Renal cortical epithelial cell (primary cell): ENCODE data around the gene CTXN1. TPM values are rescaled to one million over a fixed set of nuclear protein-coding genes. Genes with fewer than 3 reads are reported as not detected.
"Not testable (repeated sequence)": the region's sequence is repeated elsewhere in the genome, so short reads cannot be mapped to it uniquely, and the experiment has no call there.

ENCODE experiments used
- DNase-seq: peaks from one replicate; pipeline ENCODE4 v3.0.0-alpha.2; 2011; ENCODE audit warnings: low read depth
- total RNA-seq: library from RNA; depleted of rRNA; stranded (reverse); fragments of >200 nt; gene quantifications from 2 replicates; pipeline ENCODE4 v1.2.3, GENCODE V29; 2014

The CTXN1 gene
- total RNA-seq, 1 donor from 2014 or later: 41.4 TPM

DNA sequence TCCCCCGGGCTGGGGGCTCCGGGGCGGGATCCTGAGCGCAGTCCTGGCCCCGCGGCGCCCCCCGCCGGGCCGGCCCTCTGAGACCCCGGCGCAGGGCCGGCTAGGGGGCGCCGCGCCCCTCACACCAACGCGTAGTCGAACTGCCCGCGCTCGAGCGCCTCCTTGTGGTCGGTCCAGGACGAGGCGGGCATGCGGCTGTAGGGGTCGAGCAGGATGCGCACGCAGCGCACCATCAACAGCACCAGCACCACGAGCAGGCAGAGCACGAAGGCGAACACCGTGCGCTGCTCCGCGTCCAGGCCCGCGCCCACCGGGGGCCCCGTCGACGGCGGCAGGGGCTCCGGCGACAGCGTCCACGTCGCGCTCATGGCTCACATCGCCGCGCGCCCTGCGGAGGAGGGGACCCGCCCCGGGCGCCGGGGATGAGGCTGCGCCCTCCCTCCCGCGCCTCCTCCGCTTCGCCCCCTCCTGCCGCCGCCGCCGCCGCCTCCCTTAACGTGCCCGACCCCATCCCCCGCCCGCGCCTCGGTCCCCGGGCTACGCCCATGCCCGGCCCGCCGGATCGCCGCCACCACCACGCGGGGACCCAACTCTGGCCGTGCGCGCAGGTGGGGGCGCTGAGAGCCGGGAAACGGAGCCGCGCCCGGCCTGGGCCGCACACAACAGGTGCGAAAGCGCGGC, 624 bp downstream of the CTXN1 start:
- DNase-seq: peak; percentile 40

DNA sequence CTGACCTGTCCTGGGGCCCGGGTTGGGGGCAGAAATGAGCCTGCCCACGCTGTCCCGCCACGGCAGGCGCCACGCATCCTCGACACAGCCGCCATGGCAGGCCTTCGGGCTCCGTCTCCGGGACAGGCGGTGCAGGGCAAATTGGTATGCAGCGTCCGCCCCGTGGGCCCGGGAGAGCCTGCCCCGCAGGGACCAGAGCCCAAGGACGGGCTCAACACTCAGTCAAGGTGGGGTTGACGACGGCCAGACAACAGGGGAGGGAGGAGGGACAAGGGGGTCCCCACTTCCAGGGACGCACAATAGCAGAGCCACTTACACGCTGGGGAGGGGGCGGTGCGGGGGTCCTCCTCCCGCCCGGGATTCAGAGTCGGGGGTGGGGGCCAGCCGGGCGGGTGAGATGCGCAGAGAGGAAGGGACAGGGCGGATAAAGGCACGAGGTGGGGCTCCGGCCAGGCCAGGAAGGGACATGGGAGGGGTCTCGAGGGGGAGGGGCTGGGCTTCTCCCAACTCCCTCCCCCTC, 1.2 kb downstream of the CTXN1 start:
- DNase-seq: no peak

DNA sequence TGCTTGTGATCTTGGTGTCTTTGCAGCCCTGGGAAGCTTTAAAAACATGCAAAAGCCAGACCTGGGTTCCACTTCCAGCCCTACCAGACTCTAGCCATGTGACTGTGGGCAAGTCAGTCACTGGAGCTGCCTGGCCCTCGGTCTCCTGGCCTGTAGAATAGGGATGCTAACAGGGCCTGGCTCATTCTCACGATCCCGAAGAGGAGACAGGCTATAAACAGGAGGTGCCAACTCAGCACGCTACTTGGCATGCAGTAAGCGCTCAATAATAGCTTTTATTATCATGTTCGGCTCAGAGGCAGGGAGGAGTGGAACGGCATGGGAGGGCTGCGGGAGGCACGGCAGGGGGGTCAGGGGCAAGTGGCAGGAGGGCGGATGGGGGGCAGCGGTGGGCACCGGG, 1.7 kb downstream of the CTXN1 start:
- no peak for DNase-seq

DNA sequence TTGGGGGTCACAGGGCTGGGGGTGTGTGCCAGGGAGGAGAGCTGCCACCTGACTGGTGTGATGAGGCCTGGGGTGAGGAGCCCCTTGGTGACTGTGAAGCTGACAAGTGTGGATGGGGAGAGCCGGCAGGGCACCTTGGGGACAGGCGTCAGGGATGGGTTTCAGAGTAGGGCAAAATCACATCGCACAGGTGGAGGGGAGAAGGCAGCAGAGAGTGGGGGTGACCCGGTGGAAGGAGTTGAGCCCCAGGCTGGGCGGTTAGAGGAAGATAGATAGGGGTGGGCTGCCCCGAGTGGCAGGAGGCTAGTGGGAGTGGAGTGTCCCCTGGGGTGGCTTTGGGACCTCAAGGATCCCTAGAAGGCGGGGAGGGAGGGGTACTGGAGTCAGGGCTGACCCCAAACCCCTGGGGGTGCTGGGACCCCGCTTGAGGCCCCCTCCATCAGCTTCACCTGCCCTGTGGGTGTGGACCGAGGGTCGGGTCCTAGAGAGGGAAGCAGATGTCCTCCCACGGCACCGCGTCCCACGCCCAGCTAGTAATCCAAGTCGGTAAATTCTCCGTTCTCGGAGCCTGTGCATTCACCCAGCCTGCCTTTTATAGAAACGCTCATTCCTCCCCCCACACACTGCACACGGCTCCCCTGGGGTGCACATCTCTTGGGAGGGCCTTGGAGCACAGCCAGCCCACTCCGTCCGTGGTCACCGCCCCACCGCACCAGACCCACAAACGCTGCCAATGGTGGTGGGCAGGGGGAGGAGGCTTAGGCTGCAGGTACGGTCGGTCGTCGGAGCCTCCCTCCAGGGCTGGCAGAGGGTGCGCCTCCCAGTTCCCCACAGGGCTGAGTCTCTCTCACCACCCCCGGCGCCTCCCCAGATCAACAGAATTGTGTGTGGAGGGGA, 2.4 kb downstream of the CTXN1 start:
- no peak for DNase-seq

DNA sequence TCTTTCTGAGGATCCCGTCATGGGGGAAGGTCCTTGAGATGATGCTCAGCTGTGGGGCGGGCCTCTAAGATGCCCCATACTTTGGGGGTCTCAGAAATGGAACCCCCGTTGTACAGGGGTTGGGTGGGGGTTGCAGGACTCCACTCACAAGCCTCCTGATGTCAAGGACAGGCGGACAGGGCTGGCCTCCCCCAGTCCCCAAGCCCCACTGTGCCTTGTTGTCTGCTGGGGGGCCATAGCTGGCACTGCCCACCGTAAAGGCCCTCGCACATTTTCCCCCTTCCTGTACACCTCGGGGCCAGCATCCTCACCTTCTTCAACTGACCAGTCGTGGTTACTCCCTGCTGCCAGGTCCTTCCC, 3.1 kb downstream of the CTXN1 start:
- no peak for DNase-seq

DNA sequence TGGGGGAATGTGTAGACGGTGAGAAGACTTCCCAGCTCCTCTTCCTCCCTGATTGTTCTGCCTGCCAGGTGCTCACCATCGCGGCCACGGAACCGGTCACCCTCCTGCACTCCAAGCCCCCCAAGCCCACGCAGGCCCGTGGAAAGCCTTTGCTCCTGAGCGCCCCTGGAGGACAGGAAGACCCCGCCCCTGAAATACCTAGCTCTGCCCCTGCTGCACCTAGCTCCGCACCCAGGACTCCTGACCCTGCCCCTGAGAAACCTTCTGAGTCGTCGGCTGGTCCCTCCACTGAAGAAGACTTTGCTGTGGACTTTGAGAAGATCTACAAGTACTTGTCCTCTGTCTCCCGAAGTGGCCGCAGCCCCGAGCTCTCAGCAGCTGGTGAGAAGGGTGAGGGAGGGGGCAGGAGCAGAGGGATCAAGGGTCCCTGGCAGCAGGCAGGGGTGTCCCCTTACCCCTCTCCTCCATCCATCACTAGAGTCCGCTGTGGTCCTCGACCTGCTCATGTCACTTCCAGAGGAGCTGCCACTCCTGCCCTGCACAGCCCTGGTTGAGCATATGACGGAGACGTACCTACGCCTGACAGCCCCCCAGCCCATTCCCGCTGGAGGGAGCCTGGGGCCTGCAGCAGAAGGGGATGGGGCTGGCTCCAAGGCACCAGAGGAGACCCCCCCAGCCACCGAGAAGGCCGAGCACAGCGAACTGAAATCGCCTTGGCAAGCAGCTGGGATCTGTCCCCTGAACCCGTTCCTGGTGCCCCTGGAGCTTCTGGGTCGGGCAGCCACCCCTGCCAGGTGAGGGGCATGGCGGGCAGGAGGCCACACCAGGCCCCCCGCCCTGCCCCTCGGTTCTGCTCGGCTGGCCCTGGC, 3.7 kb downstream of the CTXN1 start:
- DNase-seq: no peak

DNA sequence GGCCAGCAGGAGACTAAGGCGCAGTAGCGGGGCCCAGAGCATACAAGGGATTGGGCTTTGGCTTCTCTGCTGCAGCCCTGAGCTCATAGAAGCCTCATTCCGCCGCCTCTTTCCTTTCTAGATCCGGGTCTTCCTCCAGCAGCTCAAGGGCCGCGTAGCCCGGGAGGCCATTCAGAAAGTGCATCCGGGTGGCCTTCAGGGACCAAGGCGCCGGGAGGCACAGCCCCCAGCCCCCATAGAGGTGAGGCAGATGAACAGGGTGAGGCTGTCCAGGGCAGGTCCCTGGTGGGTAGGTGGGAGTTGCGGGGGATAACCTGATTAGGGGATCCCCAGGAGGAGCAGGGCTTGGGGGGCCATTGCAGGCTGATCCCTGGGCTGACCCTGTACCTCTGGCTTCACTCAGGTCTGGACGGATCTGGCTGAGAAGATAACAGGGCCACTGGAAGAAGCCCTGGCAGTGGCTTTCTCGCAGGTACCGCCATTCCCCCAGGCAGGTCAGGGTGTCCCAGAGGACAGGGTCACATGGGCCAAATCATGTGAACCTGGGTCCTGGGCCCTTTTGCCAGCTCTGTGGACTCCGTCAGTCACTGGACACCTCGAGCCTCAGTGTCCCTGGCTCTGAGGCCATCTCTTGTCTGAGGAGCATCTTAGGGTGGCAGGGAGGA, 4.5 kb downstream of the CTXN1 start:
- DNase-seq: no peak

DNA sequence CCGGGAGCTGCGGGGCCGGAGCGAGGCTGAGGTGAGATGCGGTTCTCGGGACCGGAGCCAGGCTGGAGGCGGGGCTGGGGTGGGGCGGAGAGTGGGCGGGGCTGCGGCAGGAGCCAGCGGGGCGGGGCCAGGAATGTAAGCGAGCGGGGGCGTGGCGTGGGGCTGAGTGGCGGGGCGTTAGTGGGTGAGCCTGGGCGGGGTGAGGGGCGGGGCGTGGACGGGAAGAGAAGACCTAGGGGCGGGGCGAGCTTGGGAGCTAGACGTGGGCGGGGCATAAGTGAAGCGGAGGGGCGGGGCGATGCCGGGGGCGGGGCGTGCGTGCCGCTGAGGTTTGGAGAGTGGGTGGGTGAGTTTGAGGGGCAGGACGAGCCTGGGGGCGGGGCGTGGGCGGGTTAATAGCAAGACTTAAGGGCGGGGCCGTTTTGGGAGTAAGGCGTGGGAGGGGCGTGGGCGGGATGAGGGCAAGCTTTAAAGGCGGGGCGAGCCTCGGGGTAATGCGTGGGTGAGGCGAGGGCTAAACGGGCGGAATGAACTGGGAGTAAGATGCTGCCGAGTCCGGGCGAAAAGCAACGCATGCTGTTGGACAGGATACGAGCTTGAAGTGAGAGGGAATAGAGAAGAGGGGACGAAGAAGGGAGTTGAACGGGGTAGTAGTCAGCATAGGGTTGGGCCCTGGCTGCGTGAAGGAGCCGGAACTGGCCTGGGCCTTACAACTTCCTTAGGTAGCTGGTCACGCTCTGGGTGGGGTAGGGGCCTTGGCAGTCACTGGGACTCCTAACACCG, 5.2 kb downstream of the CTXN1 start:
- peak; percentile 82 for DNase-seq

DNA sequence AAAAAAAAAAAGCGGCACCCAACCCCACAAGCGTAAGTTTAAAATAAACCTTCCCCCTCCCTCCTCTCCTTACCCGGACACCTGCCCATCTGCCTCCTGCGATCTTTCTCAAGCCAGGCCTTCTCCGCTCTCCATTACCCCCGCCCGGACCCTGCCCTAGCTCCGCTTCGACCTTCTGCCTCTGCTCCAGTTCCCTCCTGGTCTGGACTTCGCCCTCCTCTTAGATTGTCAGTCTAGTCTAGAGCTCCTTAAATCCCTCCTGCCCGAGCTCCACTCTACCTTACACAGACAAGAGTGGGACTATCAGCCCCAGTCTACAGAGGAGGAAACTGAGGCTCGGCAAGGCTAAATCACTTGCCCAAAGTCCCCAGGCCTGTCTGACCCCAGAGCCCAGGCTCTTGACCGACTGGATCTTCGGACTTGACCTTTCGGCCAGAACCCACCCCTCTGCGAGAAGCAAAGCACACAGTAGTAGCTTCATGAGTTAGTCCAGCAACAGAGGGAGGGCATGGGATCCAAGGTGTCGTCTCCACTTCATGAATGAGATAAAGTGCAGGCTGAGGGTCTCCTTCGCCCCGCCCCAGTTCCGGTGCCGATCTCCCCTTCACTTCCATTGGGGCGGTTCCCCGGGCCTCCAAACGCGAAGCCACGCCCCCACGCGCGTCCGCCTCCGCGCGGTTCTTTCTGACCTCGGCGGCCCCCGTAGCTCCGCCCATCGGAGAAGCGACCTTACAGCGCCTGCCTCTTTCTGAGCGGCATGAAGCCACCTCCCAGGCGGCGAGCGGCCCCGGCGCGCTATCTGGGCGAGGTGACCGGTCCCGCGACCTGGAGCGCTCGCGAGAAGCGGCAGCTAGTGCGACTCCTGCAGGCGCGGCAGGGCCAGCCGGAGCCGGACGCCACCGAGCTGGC, 6.1 kb downstream of the CTXN1 start, which contains the start of gene SNAPC2:
SNAPC2 (plus strand) TSS at position 729 of the 909 bp plus-strand sequence; CDS start at position 758, 29 bp downstream.
- DNase-seq: peak; percentile 77

DNA sequence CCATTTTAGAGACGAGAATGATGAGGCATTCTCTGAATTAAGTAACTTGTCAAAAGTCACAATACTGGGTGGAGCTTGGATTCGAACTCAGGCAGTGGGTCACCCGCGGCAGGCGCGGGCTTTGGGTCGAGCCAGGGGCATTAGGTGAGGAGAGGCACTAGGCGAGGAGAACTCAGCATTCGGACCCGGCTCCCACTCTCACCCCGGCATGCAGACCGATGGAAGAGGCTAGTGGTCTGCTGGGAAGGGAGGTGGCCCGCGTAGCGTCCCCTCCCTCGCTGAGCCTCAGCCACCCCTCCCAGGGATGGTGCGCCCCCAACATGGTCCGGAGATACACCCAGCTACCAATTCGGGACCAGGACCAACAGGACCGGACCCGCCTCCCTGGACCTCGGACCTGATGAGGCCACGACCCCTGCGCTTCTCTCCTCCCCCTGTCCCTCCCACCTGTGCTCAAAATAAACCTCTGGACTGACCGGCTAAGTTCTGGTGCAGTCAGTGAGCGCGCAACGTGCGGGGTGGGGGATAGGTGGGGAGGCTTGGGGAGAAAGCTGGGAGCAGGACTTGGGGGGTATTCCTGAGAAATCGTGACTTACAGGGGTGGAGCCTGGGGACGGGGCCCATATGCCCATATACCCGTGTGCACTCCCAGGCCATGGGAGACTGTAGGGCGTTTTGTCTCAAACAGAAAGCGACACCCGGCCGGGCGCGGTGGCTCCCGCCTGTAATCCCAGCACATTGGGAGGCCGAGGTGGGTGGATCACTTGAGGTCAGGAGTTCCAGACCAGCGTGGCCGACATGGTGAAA, 7.1 kb downstream of the CTXN1 start:
- no peak for DNase-seq

DNA sequence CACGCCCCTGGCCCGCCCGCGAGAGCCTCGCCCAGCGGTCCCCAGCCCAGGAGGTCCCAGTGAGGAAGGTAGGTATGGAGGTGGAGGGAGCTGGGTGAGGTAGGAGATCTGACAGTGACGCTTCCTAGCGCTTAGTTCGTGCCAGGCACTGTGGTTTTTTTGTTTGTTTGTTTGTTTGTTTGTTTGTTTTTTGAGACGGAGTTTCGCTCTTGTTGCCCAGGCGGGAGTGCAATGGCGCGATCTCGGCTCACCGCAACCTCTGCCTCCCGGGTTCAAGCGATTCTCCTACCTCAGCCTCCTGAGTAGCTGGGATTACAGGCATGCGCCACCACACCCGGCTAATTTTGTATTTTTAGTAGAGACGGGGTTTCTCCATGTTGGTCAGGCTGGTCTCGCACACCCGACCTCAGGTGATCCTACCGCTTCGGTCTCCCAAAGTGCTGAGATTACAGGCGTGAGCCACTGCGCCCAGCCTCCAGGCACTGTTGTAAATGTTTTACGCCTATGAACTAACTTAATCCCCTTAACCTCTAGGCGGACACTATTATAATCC, 7.8 kb downstream of the CTXN1 start:
- not testable (repeated sequence) for DNase-seq

DNA sequence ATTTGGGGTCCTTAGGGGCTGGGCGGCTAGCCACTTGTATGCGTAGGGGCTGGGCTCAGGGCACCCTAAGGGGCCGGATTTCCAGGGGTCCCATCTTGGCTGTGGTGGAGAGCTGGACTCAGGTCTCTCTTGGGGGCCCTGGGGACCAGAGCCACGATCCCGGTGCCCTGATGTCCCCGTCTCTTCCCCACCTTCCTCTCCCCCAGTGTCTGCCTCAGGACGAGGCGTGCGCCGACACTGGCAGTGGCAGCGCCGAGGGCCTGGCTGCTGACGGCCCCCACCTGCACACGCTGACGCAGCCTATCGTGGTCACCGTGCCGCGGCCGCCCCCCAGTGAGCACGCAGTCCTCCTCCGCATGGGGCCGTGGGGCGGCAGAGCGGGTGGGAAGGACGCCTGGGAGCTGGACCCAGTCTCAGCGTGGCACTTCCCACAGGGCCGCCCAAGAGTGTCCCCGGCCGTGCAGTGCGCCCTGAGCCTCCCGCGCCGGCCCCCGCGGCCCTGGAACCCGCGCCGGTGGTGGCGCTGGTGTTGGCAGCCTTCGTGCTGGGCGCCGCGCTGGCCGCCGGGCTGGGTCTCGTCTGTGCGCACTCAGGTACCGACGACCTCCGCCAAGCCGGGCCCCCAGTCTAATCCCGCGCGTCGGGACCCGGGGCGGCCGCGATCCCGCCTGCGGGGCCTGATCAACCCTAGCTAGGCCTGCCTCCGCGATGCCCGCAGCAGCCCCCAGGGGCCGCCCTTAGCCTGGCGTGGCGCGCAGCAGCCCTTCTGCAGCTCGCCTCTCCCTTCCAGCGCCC, 8.5 kb downstream of the CTXN1 start:
- DNase-seq: no peak

DNA sequence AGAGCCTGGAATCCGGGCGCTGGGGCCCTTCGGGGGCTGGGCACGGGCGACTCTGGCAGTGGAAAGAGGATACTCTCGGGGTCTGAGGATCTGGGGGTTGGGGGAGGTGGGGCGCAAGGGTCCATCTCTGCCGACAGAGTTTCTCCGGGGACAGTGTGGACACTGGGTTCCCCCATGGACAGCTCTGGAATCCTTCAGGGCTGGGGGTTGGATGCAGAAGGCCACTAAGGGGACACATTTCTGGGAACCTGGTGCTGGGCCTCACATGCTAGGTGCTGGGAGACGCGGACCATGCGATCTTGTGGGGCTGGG, 9.0 kb downstream of the CTXN1 start:
- no peak for DNase-seq

DNA sequence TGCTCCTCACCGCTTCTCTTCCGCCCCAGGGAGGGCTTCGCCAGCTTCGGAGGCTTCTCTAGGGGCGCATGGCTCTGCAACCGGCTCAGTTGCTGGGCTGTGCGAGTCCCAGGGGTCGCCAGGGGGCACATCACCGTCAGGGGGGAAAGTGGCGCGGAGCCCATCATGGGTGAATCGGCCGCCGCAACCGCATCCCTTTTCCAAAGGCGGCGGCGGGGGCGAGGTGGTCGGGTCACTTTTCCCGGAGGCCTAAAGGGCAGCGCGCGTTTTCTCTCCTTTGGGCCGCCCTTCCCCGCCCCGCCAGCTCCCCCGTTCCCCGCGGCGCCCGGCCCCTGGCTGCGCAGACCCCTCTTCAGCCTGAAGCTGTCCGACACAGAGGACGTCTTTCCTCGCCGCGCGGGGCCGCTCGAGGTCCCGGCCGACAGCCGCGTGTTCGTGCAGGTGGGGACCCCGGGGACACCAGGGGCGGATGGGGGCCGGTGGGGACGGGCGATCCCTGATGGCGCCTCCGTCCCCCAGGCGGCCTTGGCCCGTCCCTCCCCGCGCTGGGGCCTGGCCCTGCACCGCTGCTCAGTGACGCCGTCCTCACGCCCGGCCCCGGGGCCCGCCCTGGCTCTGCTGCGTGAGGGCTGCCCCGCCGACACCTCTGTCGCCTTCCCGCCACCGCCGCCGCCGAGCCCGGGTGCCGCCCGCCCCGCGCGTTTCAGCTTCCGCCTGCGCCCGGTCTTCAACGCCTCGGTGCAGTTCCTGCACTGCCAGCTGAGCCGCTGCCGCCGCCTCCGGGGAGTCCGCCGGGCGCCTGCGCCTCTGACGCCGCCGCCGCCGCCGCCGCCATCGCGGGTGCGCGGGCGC, 9.6 kb downstream of the CTXN1 start:
- no peak for DNase-seq

DNA sequence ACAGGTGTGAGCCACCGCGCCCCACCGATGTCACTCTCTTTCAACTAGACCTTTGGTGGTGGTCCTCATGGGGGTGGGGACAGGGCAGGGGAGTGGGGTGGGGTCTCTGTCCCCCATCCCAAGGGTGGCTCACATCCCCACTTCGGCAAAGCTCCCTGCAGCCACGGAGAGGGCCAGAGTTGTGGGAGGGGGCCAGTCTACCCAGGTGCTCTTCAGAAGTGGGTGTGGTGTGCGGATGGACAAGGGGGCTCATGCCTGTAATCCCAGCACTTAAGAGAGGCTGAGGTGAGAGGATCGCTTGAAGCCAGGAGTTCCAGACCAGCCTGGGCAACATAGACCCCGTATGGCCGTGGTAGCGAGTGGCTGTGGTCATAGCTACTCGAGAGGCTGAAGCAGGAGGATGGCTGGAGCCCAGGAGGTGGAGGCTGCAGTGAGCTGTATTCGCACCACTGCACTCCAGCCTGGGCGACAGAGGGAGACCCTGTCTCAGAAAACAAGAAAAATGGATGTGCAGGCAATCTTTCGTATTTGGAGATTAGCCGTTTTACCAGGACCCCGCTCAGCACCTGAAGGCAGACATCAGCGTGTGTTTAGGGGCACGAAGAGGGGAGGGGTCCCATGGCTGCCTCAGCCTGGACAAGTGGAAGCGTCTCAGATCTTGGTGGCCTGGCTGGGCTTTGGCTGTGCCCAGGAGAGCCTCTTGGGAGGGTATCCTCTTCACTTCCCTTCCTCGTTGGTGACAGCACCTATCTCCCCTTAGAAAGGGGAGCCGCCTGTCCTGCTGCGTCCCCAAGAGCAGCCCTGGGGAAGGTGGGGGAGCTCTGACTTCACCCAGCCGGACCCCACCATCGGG, 10.5 kb downstream of the CTXN1 start:
- DNase-seq: no peak

DNA sequence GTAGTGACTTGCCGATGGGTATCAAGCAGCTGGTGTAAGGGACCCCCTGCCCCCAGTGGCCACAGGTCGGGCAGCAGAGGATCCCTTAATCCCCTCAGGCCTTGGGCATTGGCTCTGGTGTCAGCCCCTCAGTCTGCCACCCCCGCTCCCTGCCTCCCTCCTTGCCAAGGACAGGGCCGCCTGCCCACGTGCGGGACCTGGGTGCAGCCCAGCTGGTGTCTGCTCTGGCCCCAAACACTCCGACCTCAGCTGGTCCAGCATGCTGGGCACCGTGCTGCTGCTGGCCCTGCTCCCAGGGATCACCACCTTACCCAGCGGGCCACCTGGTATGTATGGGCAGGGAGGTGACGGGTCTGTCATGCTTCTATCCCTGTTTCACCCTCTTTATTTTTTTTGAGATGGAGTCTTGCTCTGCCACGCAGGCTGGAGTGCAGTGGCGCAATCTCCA, 11.3 kb downstream of the CTXN1 start, which contains the start of gene TGFBR3L:
TGFBR3L (plus strand) TSS at position 233 of the 448 bp plus-strand sequence.
- DNase-seq: no peak
